KOPT-K1 (cell line): ENCODE data around the gene HS6ST3.

ENCODE experiments used
- H3K27ac ChIP-seq: fragments of 200-600 bp; sonication (generic); 2 replicates; pipeline ENCODE4 v1.5.1; 2016; ENCODE audit warnings: antibody characterized with exemption, mild to moderate bottlenecking, low read depth, low read length; ENCODE audit not compliant: poor library complexity, severe bottlenecking
- H3K36me3 ChIP-seq: fragments of 200-600 bp; sonication (generic); 2 replicates; pipeline ENCODE4 v1.5.1; 2017; ENCODE audit warnings: antibody characterized with exemption, mild to moderate bottlenecking, low read length, moderate library complexity; ENCODE audit not compliant: insufficient read depth
- H3K9me3 ChIP-seq: fragments of 200-600 bp; sonication (generic); 2 replicates; pipeline ENCODE4 v1.5.1; 2017; ENCODE audit warnings: antibody characterized with exemption, low read length, mild to moderate bottlenecking; ENCODE audit not compliant: insufficient read depth, poor library complexity, severe bottlenecking

HS6ST3 gene

DNA sequence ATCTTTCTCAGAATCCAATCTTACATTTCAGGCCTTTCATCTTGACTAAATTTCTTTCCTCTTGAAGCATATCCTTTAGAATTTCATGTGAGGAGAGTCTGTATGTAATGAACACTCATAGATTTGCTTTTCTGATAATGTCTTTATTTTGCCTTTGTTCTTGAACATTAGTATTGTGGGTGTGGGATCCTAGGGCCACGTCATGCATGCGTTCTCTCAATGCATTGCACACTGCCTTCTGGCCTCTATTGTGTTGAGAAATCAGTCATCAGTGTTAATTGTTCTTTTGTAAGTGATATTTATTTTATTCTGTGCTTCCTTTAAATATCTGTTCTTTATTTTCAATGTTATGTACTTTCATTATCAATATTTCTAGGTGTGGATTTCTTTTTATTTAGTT is 539.4 kb downstream of the HS6ST3 start:
- no peaks in the 10 kb centered on the region for H3K36me3 ChIP-seq
- H3K27ac ChIP-seq: no peak overlapping the region
- no peaks in the 10 kb centered on the region for H3K9me3 ChIP-seq

- no peaks in the 10 kb centered on the region for H3K9me3 ChIP-seq
- H3K36me3 ChIP-seq: no peaks in the 10 kb centered on the region
- H3K27ac ChIP-seq: no peak overlapping the region
Observed at GRCh38 chr13:96632536-96633320, 542.8 kb downstream of the HS6ST3 start.

DNA sequence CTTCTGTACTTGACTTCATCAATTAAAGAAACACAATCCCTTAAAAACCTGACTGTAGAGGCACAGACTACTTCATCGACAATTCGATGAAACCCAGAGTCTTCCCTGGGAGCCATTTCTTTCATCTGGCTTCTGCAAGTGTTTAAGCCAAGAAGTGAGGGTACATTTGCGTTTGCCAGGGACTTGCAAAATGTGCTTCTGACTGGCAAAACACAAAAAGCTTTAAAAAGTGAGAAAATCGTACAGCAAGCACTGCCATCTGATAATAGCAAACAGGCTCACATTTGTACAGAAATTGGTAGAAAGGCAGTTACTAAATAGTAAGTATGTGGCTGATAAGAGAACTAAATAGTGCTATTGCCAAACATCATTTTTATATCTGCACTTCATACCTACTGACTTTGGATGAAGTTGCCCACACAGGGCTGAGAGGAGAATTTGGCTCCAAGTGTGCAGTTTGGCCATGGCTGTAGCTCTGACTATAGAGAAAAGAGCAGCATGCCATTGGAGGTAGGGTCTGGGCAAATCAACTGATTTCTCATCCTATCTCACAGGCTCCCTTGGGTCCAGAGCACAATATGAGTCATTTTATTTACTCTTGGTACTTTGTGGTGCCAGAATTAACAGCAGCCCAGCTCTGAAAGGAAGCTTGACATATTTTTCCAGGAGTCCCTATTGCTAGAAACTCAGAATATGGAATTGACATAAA is 546.2 kb downstream of the HS6ST3 start:
- Histone ChIP-seq H3K36me3 (no peaks in the 10 kb centered on the region), H3K9me3 (no peaks in the 10 kb centered on the region), H3K27ac (no peak overlapping the region)

DNA sequence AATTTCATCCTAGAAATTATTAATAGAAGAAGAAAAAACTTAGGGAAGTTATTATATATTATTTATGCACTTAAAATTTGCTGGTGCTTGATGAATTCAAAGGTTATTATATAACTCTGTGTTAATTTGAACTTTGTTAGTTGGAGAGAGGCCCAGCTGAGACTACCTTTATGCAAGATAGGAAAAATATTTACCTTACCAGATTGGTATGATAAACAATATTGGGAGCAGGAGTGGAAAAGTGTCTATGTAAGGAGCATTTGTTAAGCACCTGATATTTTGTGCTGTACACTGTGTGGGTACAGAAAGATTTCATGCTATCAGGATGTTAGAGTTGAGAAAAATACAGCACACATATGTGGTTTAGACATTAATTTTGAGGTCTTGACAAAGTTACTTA is 547.1 kb downstream of the HS6ST3 start:
- no peaks in the 10 kb centered on the region for H3K9me3 ChIP-seq
- H3K36me3 ChIP-seq: no peaks in the 10 kb centered on the region
- H3K27ac ChIP-seq: no peak overlapping the region

- H3K9me3 ChIP-seq: no peaks in the 10 kb centered on the region
- no peak overlapping the region for H3K27ac ChIP-seq
- H3K36me3 ChIP-seq: no peaks in the 10 kb centered on the region
Observed at GRCh38 chr13:96646101-96646500, 556.2 kb downstream of the HS6ST3 start.

DNA sequence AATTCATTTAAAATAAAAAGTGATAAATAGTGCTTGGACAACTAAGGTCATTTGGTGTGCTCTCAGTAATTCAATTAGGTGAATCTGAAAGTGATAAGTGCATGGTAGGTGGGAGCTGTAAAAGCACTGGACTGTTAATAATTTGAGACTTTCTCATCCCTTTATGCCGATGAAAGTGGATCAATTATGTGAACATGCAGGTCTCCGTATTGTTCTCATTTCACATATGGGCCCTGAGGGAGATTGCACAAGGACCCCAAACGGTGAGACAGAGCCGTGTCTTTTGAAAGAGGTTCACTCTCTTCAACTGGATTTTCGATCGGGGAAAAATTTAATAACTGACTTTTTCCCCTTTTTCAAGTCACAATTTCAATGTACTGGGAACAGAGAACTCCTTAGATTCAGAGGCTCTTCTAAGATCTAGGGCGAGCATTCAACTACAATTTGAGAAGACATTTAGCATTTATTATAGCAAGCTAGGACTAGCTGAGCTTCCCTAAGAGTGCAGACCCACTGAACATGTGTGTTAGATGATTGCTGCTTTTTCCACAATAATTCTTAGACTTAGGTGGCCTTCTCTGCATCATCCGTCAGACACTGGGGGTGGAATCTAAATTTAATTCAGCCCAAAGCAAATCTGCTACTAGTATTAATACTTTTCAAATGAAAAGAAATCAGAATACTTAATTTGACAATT is 556.8 kb downstream of the HS6ST3 start:
- H3K27ac ChIP-seq: no peak overlapping the region
- no peaks in the 10 kb centered on the region for H3K9me3 ChIP-seq
- no peaks in the 10 kb centered on the region for H3K36me3 ChIP-seq

DNA sequence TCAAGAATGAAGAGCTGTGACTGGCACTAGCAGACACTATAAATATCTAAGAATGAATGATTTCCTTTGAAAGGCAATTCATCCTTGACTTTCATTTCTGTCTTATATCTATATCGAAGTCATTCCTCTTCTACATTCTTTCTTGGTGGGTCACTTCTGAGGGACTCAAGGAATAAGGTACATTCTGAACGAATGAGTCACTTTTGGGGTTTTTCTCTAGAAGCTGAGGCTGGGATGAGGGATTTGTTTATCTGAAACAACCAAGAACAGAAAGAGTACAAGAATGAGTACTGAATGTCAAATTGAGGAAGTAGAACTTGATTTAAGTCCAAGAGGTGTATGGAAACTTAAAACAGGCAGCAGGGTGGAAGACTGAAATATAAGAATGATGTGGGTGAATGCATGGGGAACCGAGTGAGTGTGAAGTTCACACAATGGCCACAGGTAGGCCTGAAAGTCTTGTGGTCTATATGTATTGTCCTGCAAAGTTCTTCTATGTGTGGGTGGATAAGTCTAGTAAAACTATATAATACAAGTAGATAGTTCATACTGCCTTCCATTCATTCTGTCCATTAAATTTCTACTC is 560.5 kb downstream of the HS6ST3 start:
- Histone ChIP-seq H3K36me3 (no peaks in the 10 kb centered on the region), H3K9me3 (no peaks in the 10 kb centered on the region), H3K27ac (no peak overlapping the region)

DNA sequence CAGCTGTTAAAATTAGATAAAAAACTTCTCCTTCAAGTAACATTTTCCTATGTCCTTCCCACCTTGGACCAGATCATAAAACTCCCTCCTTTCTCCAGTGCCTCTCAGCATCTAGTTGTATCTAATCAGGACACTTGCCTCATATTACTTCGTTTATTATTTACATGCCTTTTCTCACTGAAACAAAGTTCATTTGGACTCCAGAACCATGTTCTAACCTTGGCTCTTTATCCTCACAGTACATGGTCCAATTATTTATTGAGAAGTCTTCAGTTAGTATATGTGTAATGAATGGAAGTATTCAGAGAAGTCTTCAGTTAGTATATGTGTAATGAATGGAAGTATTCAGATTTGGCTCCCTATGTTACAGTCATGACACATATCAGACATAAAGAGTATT is 561.7 kb downstream of the HS6ST3 start:
- Histone ChIP-seq H3K9me3 (no peaks in the 10 kb centered on the region), H3K36me3 (no peaks in the 10 kb centered on the region), H3K27ac (no peak overlapping the region)

DNA sequence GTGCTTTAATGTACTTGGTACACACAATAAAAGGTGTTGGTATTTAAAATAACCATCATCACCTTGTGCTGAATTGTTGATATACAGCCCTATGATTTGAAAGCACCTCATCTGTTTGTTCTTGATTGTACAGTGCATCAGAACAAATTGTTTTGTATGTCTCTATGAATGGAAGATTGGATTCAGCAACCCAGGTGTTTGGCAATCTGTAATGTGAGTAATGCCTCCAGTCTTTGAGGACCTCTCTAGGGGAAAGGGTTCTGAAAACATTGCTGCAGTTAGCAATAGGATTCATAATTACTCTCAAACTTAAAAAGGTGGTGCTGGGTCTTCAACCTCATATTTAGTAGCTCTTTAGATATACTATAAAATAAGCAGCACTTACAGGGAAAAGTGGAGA is 562.6 kb downstream of the HS6ST3 start:
- no peaks in the 10 kb centered on the region for H3K36me3 ChIP-seq

GRCh38 chr13:96661612-96662011 is 571.7 kb downstream of the HS6ST3 start:
- no peaks in the 10 kb centered on the region for H3K9me3 ChIP-seq

More for the DNA sequence above, 562.6 kb downstream of the HS6ST3 start:
- Histone ChIP-seq H3K27ac (no peak overlapping the region), H3K9me3 (no peaks in the 10 kb centered on the region)

GRCh38 chr13:96662036-96662435 is 572.1 kb downstream of the HS6ST3 start:
- Histone ChIP-seq H3K9me3 (no peaks in the 10 kb centered on the region), H3K27ac (no peak overlapping the region)

More at GRCh38 chr13:96661612-96662011, 571.7 kb downstream of the HS6ST3 start:
- H3K36me3 ChIP-seq: no peaks in the 10 kb centered on the region
- no peak overlapping the region for H3K27ac ChIP-seq

DNA sequence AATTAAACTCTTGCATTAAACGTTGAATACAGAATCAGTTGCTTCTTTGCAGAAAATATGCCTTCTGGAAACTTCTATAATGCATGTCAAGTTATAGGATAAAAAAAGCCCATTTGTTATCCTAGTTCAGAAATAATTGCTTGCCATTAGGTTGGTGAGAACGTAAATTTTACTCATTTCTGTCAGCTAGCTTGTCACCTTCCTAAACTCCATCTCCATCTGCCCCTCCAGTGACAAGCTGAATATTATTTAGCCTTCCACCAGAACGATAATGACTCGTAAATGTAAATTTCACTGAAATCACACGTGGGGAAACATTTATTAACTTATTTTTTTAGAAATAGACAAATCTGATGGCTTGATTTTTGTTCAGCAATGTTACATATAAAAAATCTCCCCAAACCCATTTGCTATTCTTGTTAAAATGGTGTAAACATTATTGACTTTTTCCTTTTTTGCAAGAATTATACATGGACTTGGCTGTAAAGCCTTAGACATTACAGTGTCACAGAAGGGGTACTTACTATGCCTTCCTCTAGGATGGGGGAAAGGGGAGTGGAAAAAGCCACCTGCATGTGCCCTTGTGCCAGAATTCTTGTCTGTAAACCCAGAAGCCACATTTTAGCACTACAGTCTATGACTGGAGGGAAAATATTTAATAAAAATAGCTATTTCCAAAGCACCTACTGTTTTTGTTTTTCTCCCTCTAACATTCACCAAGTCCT is 577.5 kb downstream of the HS6ST3 start:
- H3K9me3 ChIP-seq: no peaks in the 10 kb centered on the region
- no peaks in the 10 kb centered on the region for H3K36me3 ChIP-seq
- H3K27ac ChIP-seq: no peak overlapping the region

More at GRCh38 chr13:96662036-96662435, 572.1 kb downstream of the HS6ST3 start:
- H3K36me3 ChIP-seq: no peaks in the 10 kb centered on the region

GRCh38 chr13:96671073-96671472 is 581.2 kb downstream of the HS6ST3 start:
- Histone ChIP-seq H3K36me3 (no peaks in the 10 kb centered on the region), H3K9me3 (no peaks in the 10 kb centered on the region), H3K27ac (no peak overlapping the region)

GRCh38 chr13:96672016-96672415 is 582.1 kb downstream of the HS6ST3 start:
- Histone ChIP-seq H3K27ac (no peak overlapping the region), H3K9me3 (no peaks in the 10 kb centered on the region), H3K36me3 (no peaks in the 10 kb centered on the region)
